Activated CD8-positive, alpha-beta T cell treated with anti-CD3 and anti-CD28 coated beads for 36 hours (primary cell): ENCODE data around the gene MAPK1. TPM values are rescaled to one million over a fixed set of nuclear protein-coding genes. Genes with fewer than 3 reads are reported as not detected.
"Not testable (repeated sequence)": the region's sequence is repeated elsewhere in the genome, so short reads cannot be mapped to it uniquely, and the experiment has no call there.

Source experiments
- ATAC-seq: fragments of 200-7000 bp; cut with Tn5 transposase; one replicate; pipeline ENCODE4 v1.10.0; 2021; ENCODE audit warnings: mild to moderate bottlenecking, moderate library complexity
- CTCF ChIA-PET: fragments of 350-600 bp; sonication (Branson Sonifier 250); formaldehyde crosslinking; loops from one replicate; lab custom pipeline; 2021; ENCODE audit warnings: antibody characterized with exemption; lab: Charles Lee
- POLR2A ChIA-PET: fragments of 350-600 bp; sonication (Branson Sonifier 250); formaldehyde crosslinking; loops from one replicate; lab custom pipeline; 2021; ENCODE audit warnings: antibody characterized with exemption; lab: Charles Lee
- DNase-seq: peaks from one replicate; pipeline ENCODE4 v3.0.0-alpha.2; 2020
- H3K27ac Mint-ChIP-seq: one replicate; pipeline ENCODE4 v1.8.0; 2021; ENCODE audit warnings: mild to moderate bottlenecking, mixed read lengths
- H3K27me3 Mint-ChIP-seq: one replicate; pipeline ENCODE4 v1.8.0; 2021; ENCODE audit warnings: mixed read lengths
- H3K36me3 Mint-ChIP-seq: one replicate; pipeline ENCODE4 v1.8.0; 2021; ENCODE audit warnings: low read depth, mixed read lengths
- H3K4me1 Mint-ChIP-seq: one replicate; pipeline ENCODE4 v1.8.0; 2021; ENCODE audit warnings: low read depth, mixed read lengths
- H3K4me3 Mint-ChIP-seq: one replicate; pipeline ENCODE4 v1.8.0; 2021; ENCODE audit warnings: mild to moderate bottlenecking, moderate library complexity, mixed read lengths
- H3K9me3 Mint-ChIP-seq: one replicate; pipeline ENCODE4 v1.8.0; 2021; ENCODE audit warnings: mixed read lengths
- intact Hi-C: fragments of 100-400 bp; cut with micrococcal nuclease; formaldehyde crosslinking; loops from one replicate; pipeline ENCODE4 v1.10.0; 2022
- total RNA-seq, 2 experiments: library from RNA; stranded (reverse); gene quantifications; one replicate each; pipeline ENCODE4 v1.2.3, GENCODE V29; 2021
- TF ChIP-seq, protein P1 (sequence below): fragments of 200-600 bp; IDR thresholded peaks from one replicate; pipeline ENCODE4 v1.8.0; 2022; ENCODE audit warnings: antibody characterized with exemption, mild to moderate bottlenecking

Gene MAPK1
- total RNA-seq, 2 experiments from 2014 or later: 87.1 to 93.4 TPM

GRCh38 chr22:21902296-21903087 lies 35.0 kb upstream of the MAPK1 start:
- intact Hi-C loops: no loop called here
- Mint-ChIP-seq H3K9me3 (no peaks in the 10 kb centered on the region), H3K36me3 (no peaks in the 10 kb centered on the region), H3K27me3 (peaks cover 2% of the 10 kb centered on the region), H3K27ac (no peak overlapping the region), H3K4me3 (no peak overlapping the region), H3K4me1 (no peaks in the 10 kb centered on the region)
- TF ChIP-seq, protein P1, sequence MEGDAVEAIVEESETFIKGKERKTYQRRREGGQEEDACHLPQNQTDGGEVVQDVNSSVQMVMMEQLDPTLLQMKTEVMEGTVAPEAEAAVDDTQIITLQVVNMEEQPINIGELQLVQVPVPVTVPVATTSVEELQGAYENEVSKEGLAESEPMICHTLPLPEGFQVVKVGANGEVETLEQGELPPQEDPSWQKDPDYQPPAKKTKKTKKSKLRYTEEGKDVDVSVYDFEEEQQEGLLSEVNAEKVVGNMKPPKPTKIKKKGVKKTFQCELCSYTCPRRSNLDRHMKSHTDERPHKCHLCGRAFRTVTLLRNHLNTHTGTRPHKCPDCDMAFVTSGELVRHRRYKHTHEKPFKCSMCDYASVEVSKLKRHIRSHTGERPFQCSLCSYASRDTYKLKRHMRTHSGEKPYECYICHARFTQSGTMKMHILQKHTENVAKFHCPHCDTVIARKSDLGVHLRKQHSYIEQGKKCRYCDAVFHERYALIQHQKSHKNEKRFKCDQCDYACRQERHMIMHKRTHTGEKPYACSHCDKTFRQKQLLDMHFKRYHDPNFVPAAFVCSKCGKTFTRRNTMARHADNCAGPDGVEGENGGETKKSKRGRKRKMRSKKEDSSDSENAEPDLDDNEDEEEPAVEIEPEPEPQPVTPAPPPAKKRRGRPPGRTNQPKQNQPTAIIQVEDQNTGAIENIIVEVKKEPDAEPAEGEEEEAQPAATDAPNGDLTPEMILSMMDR: no peak
- ChIA-PET POLR2A (no interaction called here), CTCF (no interaction called here)
- DNase-seq (no peak), ATAC-seq (no peak)

DNA sequence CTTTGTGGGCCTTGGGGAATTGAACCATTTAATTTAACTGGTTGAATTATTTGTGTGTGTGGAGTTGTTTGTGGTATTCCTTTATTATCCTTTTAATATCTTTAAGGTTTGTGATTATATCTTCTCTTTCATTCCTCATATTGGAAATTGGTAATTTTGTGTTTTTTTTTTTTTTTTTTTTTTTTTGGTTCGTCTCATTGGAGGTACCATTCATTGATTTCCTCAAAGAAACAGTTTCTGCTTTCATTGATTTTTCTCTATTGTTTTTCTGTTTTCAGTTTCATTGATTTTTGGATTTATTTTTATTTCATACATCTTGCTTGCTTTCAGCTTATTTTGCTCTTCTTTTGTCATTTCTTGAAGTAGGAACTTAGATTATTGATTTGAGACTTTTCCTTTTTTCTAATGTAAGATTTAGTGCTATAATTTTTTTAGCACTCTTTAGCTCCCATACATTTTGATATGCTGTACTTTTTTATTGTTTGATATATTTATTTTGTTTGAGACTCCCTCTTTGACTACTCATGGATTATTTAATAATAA lies 31.0 kb upstream of the MAPK1 start:
- TF ChIP-seq, protein P1: no peak
- no peaks in the 10 kb centered on the region for H3K9me3 Mint-ChIP-seq
- CTCF ChIA-PET: no interaction called here
- H3K4me1 Mint-ChIP-seq: no peaks in the 10 kb centered on the region
- H3K36me3 Mint-ChIP-seq: no peaks in the 10 kb centered on the region
- ATAC-seq: no peak
- intact Hi-C loops: no loop called here
- H3K4me3 Mint-ChIP-seq: no peak overlapping the region
- H3K27me3 Mint-ChIP-seq: peaks cover 2% of the 10 kb centered on the region
- POLR2A ChIA-PET: interaction anchor here (1.4 kb wide), 1 partner anchor 9 kb away, joined by 3 read pairs; no protein-coding TSS in a partner anchor
- no peak overlapping the region for H3K27ac Mint-ChIP-seq
- no peak for DNase-seq

- Mint-ChIP-seq H3K36me3 (no peaks in the 10 kb centered on the region), H3K27ac (no peak overlapping the region), H3K4me1 (no peaks in the 10 kb centered on the region), H3K27me3 (peaks cover 2% of the 10 kb centered on the region), H3K9me3 (no peaks in the 10 kb centered on the region), H3K4me3 (no peak overlapping the region)
- DNase-seq (no peak), ATAC-seq (no peak)
- TF ChIP-seq, protein P1: no peak
- CTCF ChIA-PET: interaction anchor here (0.9 kb wide), 1 partner anchor 12 kb away, joined by 3 read pairs; no protein-coding TSS in a partner anchor
- intact Hi-C loops: no loop called here
- POLR2A ChIA-PET: interaction anchor here (1.4 kb wide), 1 partner anchor 11 kb away, joined by 3 read pairs; no protein-coding TSS in a partner anchor
Measured at GRCh38 chr22:21896951-21897513, 29.6 kb upstream of the MAPK1 start.

DNA sequence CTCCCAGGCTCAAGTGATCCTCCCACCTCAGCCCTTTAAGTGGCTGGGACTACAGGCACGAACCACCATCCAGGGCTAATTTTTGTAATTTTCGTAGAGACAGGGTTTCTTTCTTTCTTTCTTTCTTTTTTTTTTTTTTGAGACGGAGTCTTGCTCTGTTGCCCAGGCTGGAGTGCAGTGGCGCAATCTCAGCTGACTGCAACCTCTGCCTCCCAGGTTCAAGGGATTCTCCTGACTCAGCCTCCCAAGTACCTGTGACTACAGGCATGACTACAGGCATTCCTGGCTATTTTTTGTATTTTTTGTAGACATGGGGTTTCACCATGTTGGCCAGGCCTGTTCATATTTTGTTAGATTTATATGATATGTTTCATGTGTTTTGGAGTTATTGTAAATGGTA lies 28.8 kb upstream of the MAPK1 start:
- H3K27me3 Mint-ChIP-seq, H3K36me3 Mint-ChIP-seq, H3K4me3 Mint-ChIP-seq, CTCF ChIA-PET, H3K27ac Mint-ChIP-seq, H3K4me1 Mint-ChIP-seq, intact Hi-C loops, POLR2A ChIA-PET, ATAC-seq, DNase-seq, H3K9me3 Mint-ChIP-seq: not testable (repeated sequence)

DNA sequence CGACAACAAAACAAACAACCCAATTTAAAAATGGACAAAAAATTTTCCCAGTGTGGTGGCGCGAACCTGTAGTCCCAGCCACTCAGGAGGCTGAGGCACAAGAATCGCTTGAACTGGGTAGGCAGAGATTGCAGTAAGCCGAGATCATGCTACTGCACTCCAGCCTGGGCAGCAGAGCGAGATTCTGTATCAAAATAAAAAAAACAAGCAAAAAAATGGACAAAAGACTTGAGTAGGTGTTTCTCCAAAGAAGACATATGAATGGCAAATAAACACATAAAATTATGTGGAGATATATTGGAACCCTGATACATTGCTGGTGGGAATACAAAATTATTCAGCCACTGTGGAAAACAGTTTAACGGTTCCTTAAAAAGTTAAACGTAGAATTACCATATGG lies 27.4 kb upstream of the MAPK1 start:
- Mint-ChIP-seq H3K4me1 (no peaks in the 10 kb centered on the region), H3K27ac (no peak overlapping the region), H3K36me3 (no peaks in the 10 kb centered on the region), H3K9me3 (no peaks in the 10 kb centered on the region), H3K27me3 (no peaks in the 10 kb centered on the region), H3K4me3 (no peak overlapping the region)
- CTCF ChIA-PET: no interaction called here
- no peak for ATAC-seq
- POLR2A ChIA-PET: no interaction called here
- DNase-seq: no peak
- intact Hi-C loops: no loop called here
- TF ChIP-seq, protein P1: no peak
